ENCODE measurements around the gene IDH1. TPM values are rescaled to one million over a fixed set of nuclear protein-coding genes. Genes with fewer than 3 reads are reported as not detected.
A peak's percentile ranks its signal among the peaks of the same experiment; 100 is the strongest.

The IDH1 gene
- total RNA-seq, 2 donors from 2014 or later, result 40.9 to 41.0 TPM

- no peaks in the 10 kb centered on the region for H3K27me3 ChIP-seq (replicated peaks; ENCODE audit: insufficient read depth)
- peak overlapping the region; percentile 77 to 80 for H3K27ac ChIP-seq
- no peak for TF ChIP-seq CTCF (IDR thresholded peaks at IDR 0.05)
- H3K4me1 ChIP-seq (ENCODE audit: control insufficient read depth in 1 of 2, low read depth in 2 of 2), result peaks cover 25 to 35% of the 10 kb centered on the region in 2 donors
- H3K36me3 ChIP-seq, result peaks cover 4% of the 10 kb centered on the region
- no peaks in the 10 kb centered on the region for H3K9me3 ChIP-seq
- DNase-seq (ENCODE audit: low spot score) (no peak), ATAC-seq (ENCODE audit: insufficient number of reproducible peaks, low FRiP score, low read depth) (no peak)
- H3K4me3 ChIP-seq, result peak overlapping the region; percentile 81
Measured at GRCh38 chr2:208252716-208253492, 2.0 kb downstream of the IDH1 start.

- Histone ChIP-seq H3K4me3 (no peak overlapping the region), H3K36me3 (peaks cover 4% of the 10 kb centered on the region), H3K27me3 (replicated peaks; ENCODE audit: insufficient read depth) (no peaks in the 10 kb centered on the region), H3K9me3 (no peaks in the 10 kb centered on the region), H3K27ac (no peak overlapping the region), H3K4me1 (ENCODE audit: control insufficient read depth in 1 of 2, low read depth in 2 of 2) (peaks cover 28 to 46% of the 10 kb centered on the region in 2 donors)
- DNase-seq (ENCODE audit: low spot score) (no peak), ATAC-seq (ENCODE audit: insufficient number of reproducible peaks, low FRiP score, low read depth) (no peak)
- TF ChIP-seq CTCF (IDR thresholded peaks at IDR 0.05), result no peak
Measured at GRCh38 chr2:208251098-208251497, 3.8 kb downstream of the IDH1 start.

GRCh38 chr2:208250388-208250787, 4.5 kb downstream of the IDH1 start:
- Histone ChIP-seq H3K9me3 (no peaks in the 10 kb centered on the region), H3K27me3 (replicated peaks; ENCODE audit: insufficient read depth) (no peaks in the 10 kb centered on the region), H3K4me3 (no peak overlapping the region), H3K36me3 (peaks cover 4% of the 10 kb centered on the region), H3K4me1 (ENCODE audit: control insufficient read depth in 1 of 2, low read depth in 2 of 2) (peaks cover 24 to 40% of the 10 kb centered on the region in 2 donors), H3K27ac (no peak overlapping the region)
- DNase-seq (ENCODE audit: low spot score), result no peak
- TF ChIP-seq CTCF (IDR thresholded peaks at IDR 0.05), result no peak
- ATAC-seq (ENCODE audit: insufficient number of reproducible peaks, low FRiP score, low read depth), result no peak

GRCh38 chr2:208249296-208249695, 5.6 kb downstream of the IDH1 start:
- ATAC-seq (ENCODE audit: insufficient number of reproducible peaks, low FRiP score, low read depth), result no peak
- H3K36me3 ChIP-seq, result peaks cover 4% of the 10 kb centered on the region
- H3K4me3 ChIP-seq, result no peak overlapping the region
- H3K9me3 ChIP-seq, result no peaks in the 10 kb centered on the region
- no peak for TF ChIP-seq CTCF (IDR thresholded peaks at IDR 0.05)
- no peak overlapping the region for H3K27ac ChIP-seq
- DNase-seq (ENCODE audit: low spot score), result no peak
- peaks cover 24 to 39% of the 10 kb centered on the region in 2 donors for H3K4me1 ChIP-seq (ENCODE audit: control insufficient read depth in 1 of 2, low read depth in 2 of 2)
- no peaks in the 10 kb centered on the region for H3K27me3 ChIP-seq (replicated peaks; ENCODE audit: insufficient read depth)

- no peak overlapping the region for H3K27ac ChIP-seq
- H3K4me3 ChIP-seq, result no peak overlapping the region
- no peak for TF ChIP-seq CTCF (IDR thresholded peaks at IDR 0.05)
- peaks cover 21 to 35% of the 10 kb centered on the region in 2 donors for H3K4me1 ChIP-seq (ENCODE audit: control insufficient read depth in 1 of 2, low read depth in 2 of 2)
- no peaks in the 10 kb centered on the region for H3K27me3 ChIP-seq (replicated peaks; ENCODE audit: insufficient read depth)
- ATAC-seq (ENCODE audit: insufficient number of reproducible peaks, low FRiP score, low read depth), result no peak
- H3K9me3 ChIP-seq, result no peaks in the 10 kb centered on the region
- DNase-seq (ENCODE audit: low spot score), result no peak
- peaks cover 4% of the 10 kb centered on the region for H3K36me3 ChIP-seq
Measured at GRCh38 chr2:208248601-208249000, 6.3 kb downstream of the IDH1 start.

All from thoracic aorta (tissue), 2 donors.